ENCODE measurements around the gene EPN2. TPM values are rescaled to one million over a fixed set of nuclear protein-coding genes. Genes with fewer than 3 reads are reported as not detected.
"Not testable (repeated sequence)": the region's sequence is repeated elsewhere in the genome, so short reads cannot be mapped to it uniquely, and the experiment has no call there.

The EPN2 gene
- total and polyA plus RNA-seq, 10 of the 15 experiments (the other 5 are each of a cell fraction or from before 2014, with no cell fraction given): 0.26 to 8.4 (median 4.7) TPM

- not testable (repeated sequence) for BruUV-seq (replicated peaks); H3K4me2 ChIP-seq (ENCODE audit: control insufficient read depth, insufficient read depth)
- peak; percentile 100 for ATAC-seq
Measured at GRCh38 chr17:19202448-19202847, 34.7 kb upstream of the EPN2 start.

GRCh38 chr17:19203429-19203828 is 33.7 kb upstream of the EPN2 start:
- BruUV-seq (replicated peaks); H3K4me2 ChIP-seq (ENCODE audit: control insufficient read depth, insufficient read depth); RAD21 ChIA-PET (ENCODE audit: unreplicated experiment); H3K4me3 ChIP-seq; H3K36me3 ChIP-seq (ENCODE audit: control insufficient read depth in 2 of 2, insufficient read depth in 2 of 2, low read length in 1 of 2); H3K79me2 ChIP-seq (ENCODE audit: control insufficient read depth, insufficient read depth, low read length); FAIRE-seq; H3K4me1 ChIP-seq (ENCODE audit: control insufficient read depth, insufficient read depth, low read length); H3K9ac ChIP-seq (ENCODE audit: control insufficient read depth, insufficient read depth, low read length); intact Hi-C loops (cut with micrococcal nuclease; ENCODE audit: unreplicated experiment); H3K27me3 ChIP-seq (replicated peaks in 1 of 2; ENCODE audit: control insufficient read depth in 2 of 2, insufficient read depth in 2 of 2, low read length in 1 of 2); DNase-seq (ENCODE audit: low read depth, low spot score); SMC1A ChIA-PET (ENCODE audit: uncharacterized antibody, unreplicated experiment); CTCF ChIA-PET; H2AFZ ChIP-seq (ENCODE audit: control insufficient read depth, low read depth, low read length); POLR2A ChIA-PET; H4K20me1 ChIP-seq (ENCODE audit: control insufficient read depth, insufficient read depth); in situ Hi-C loops (cut with MboI); H3K9me3 ChIP-seq (replicated peaks; ENCODE audit: control insufficient read depth, insufficient read depth, low read length); H3K27ac ChIP-seq (ENCODE audit: control insufficient read depth, insufficient read depth): not testable (repeated sequence)
- ATAC-seq: 0 out of 3 replicates have a peak, but pooled peaks have one; percentile 17
- no CpG with 5 or more reads among the region's 3 CpGs for WGBS (ENCODE audit: insufficient coverage, insufficient replicate concordance, low lambda C conversion rate, missing lambda C conversion rate)

More at GRCh38 chr17:19202448-19202847, 34.7 kb upstream of the EPN2 start:
- SMC1A ChIA-PET (ENCODE audit: uncharacterized antibody, unreplicated experiment); FAIRE-seq; RAD21 ChIA-PET (ENCODE audit: unreplicated experiment); H3K79me2 ChIP-seq (ENCODE audit: control insufficient read depth, insufficient read depth, low read length); intact Hi-C loops (cut with micrococcal nuclease; ENCODE audit: unreplicated experiment); H3K27me3 ChIP-seq (replicated peaks in 1 of 2; ENCODE audit: control insufficient read depth in 2 of 2, insufficient read depth in 2 of 2, low read length in 1 of 2); H3K9ac ChIP-seq (ENCODE audit: control insufficient read depth, insufficient read depth, low read length); POLR2A ChIA-PET; H3K9me3 ChIP-seq (replicated peaks; ENCODE audit: control insufficient read depth, insufficient read depth, low read length); H3K4me1 ChIP-seq (ENCODE audit: control insufficient read depth, insufficient read depth, low read length); CTCF ChIA-PET; DNase-seq (ENCODE audit: low read depth, low spot score); H3K36me3 ChIP-seq (ENCODE audit: control insufficient read depth in 2 of 2, insufficient read depth in 2 of 2, low read length in 1 of 2); H4K20me1 ChIP-seq (ENCODE audit: control insufficient read depth, insufficient read depth); H3K4me3 ChIP-seq; H3K27ac ChIP-seq (ENCODE audit: control insufficient read depth, insufficient read depth); in situ Hi-C loops (cut with MboI); H2AFZ ChIP-seq (ENCODE audit: control insufficient read depth, low read depth, low read length): not testable (repeated sequence)
- WGBS (ENCODE audit: insufficient coverage, insufficient replicate concordance, low lambda C conversion rate, missing lambda C conversion rate): no CpG with 5 or more reads among the region's 20 CpGs

- RAD21 ChIA-PET (ENCODE audit: unreplicated experiment); H3K27me3 ChIP-seq (replicated peaks in 1 of 2; ENCODE audit: control insufficient read depth in 2 of 2, insufficient read depth in 2 of 2, low read length in 1 of 2); H3K4me3 ChIP-seq; BruUV-seq (replicated peaks); intact Hi-C loops (cut with micrococcal nuclease; ENCODE audit: unreplicated experiment); H3K79me2 ChIP-seq (ENCODE audit: control insufficient read depth, insufficient read depth, low read length); H3K4me2 ChIP-seq (ENCODE audit: control insufficient read depth, insufficient read depth); H2AFZ ChIP-seq (ENCODE audit: control insufficient read depth, low read depth, low read length); CTCF ChIA-PET; DNase-seq (ENCODE audit: low read depth, low spot score); H3K4me1 ChIP-seq (ENCODE audit: control insufficient read depth, insufficient read depth, low read length); H3K9me3 ChIP-seq (replicated peaks; ENCODE audit: control insufficient read depth, insufficient read depth, low read length); H3K36me3 ChIP-seq (ENCODE audit: control insufficient read depth in 2 of 2, insufficient read depth in 2 of 2, low read length in 1 of 2); H3K27ac ChIP-seq (ENCODE audit: control insufficient read depth, insufficient read depth); H4K20me1 ChIP-seq (ENCODE audit: control insufficient read depth, insufficient read depth); H3K9ac ChIP-seq (ENCODE audit: control insufficient read depth, insufficient read depth, low read length); in situ Hi-C loops (cut with MboI); FAIRE-seq; SMC1A ChIA-PET (ENCODE audit: uncharacterized antibody, unreplicated experiment); POLR2A ChIA-PET: not testable (repeated sequence)
- no CpG with 5 or more reads among the region's 67 CpGs for WGBS (ENCODE audit: insufficient coverage, insufficient replicate concordance, low lambda C conversion rate, missing lambda C conversion rate)
- peak; percentile 62 for ATAC-seq
Measured at GRCh38 chr17:19215074-19215860, 21.9 kb upstream of the EPN2 start.

GRCh38 chr17:19216148-19216926 is 20.8 kb upstream of the EPN2 start:
- H3K36me3 ChIP-seq (ENCODE audit: control insufficient read depth in 2 of 2, insufficient read depth in 2 of 2, low read length in 1 of 2); intact Hi-C loops (cut with micrococcal nuclease; ENCODE audit: unreplicated experiment); DNase-seq (ENCODE audit: low read depth, low spot score); BruUV-seq (replicated peaks); RAD21 ChIA-PET (ENCODE audit: unreplicated experiment); in situ Hi-C loops (cut with MboI); H3K4me3 ChIP-seq; POLR2A ChIA-PET; H3K4me2 ChIP-seq (ENCODE audit: control insufficient read depth, insufficient read depth); CTCF ChIA-PET; H3K9me3 ChIP-seq (replicated peaks; ENCODE audit: control insufficient read depth, insufficient read depth, low read length); H3K27me3 ChIP-seq (replicated peaks in 1 of 2; ENCODE audit: control insufficient read depth in 2 of 2, insufficient read depth in 2 of 2, low read length in 1 of 2); FAIRE-seq; SMC1A ChIA-PET (ENCODE audit: uncharacterized antibody, unreplicated experiment); H3K27ac ChIP-seq (ENCODE audit: control insufficient read depth, insufficient read depth); H4K20me1 ChIP-seq (ENCODE audit: control insufficient read depth, insufficient read depth); H3K79me2 ChIP-seq (ENCODE audit: control insufficient read depth, insufficient read depth, low read length); H3K9ac ChIP-seq (ENCODE audit: control insufficient read depth, insufficient read depth, low read length); H2AFZ ChIP-seq (ENCODE audit: control insufficient read depth, low read depth, low read length); H3K4me1 ChIP-seq (ENCODE audit: control insufficient read depth, insufficient read depth, low read length): not testable (repeated sequence)
- ATAC-seq: peak; percentile 76
- WGBS (ENCODE audit: insufficient coverage, insufficient replicate concordance, low lambda C conversion rate, missing lambda C conversion rate): no CpG with 5 or more reads among the region's 13 CpGs

Data from GM12878 (cell line).